ENCODE measurements around the gene WDR45B.
A peak's percentile ranks its signal among the peaks of the same experiment; 100 is the strongest.
"Not testable (repeated sequence)": the region's sequence is repeated elsewhere in the genome, so short reads cannot be mapped to it uniquely, and the experiment has no call there.

WDR45B gene

GRCh38 chr17:82587234-82588086, 60.8 kb downstream of the WDR45B start:
- Histone ChIP-seq H4K8ac (ENCODE audit: low read length) (no peak overlapping the region), H3K23ac (ENCODE audit: low read length in 2 of 2) (no peak overlapping the region), H2BK5ac (ENCODE audit: low read depth, low read length, poor library complexity, severe bottlenecking) (no peak overlapping the region), H2AK5ac (ENCODE audit: low read length, severe bottlenecking) (no peak overlapping the region), H3K9ac (ENCODE audit: low read length) (no peak overlapping the region), H3K4me2 (ENCODE audit: low read length, poor library complexity, severe bottlenecking) (no peak overlapping the region), H2BK12ac (ENCODE audit: low read length in 2 of 2) (no peak overlapping the region), H3K27me3 (ENCODE audit: control insufficient read depth in 1 of 2, insufficient read depth in 1 of 2, low read length in 2 of 2) (no peaks in the 10 kb centered on the region), H3K79me1 (replicated peaks; ENCODE audit: low read length, poor library complexity, severe bottlenecking) (peaks cover 13% of the 10 kb centered on the region), H3K4me1 (ENCODE audit: control insufficient read depth, insufficient read depth, low read depth, low read length) (peaks cover 5% of the 10 kb centered on the region), H3K14ac (ENCODE audit: low read length in 2 of 2) (no peak overlapping the region), H2BK120ac (ENCODE audit: low read depth, low read length) (no peak overlapping the region), H3K4me3 (ENCODE audit: insufficient read depth in 1 of 2, low read depth in 1 of 2, low read length in 2 of 2) (no peak overlapping the region), H3K18ac (ENCODE audit: low read depth in 1 of 2, low read length in 2 of 2) (no peak overlapping the region), H3K27ac (ENCODE audit: low read length, poor library complexity, severe bottlenecking) (no peak overlapping the region), H3K36me3 (ENCODE audit: control insufficient read depth in 1 of 2, insufficient read depth in 2 of 2, low read depth in 1 of 2, low read length in 2 of 2) (peaks cover 49 to 60% of the 10 kb centered on the region in 2 experiments), H3K9me3 (ENCODE audit: control insufficient read depth, low read length) (no peaks in the 10 kb centered on the region), H2AFZ (ENCODE audit: low read depth, low read length) (no peak overlapping the region), H2BK15ac (ENCODE audit: low read depth, poor library complexity, severe bottlenecking) (no peak overlapping the region), H3K4ac (ENCODE audit: low read depth in 1 of 2, low read length in 2 of 2) (no peak overlapping the region), H4K91ac (ENCODE audit: low read length) (no peak overlapping the region)
- no peak for DNase-seq
- WGBS: 92% methylated on average over 45 of the region's 47 CpGs

GRCh38 chr17:82586576-82587233, 61.5 kb downstream of the WDR45B start:
- 96% methylated on average over 18 of the region's 21 CpGs for WGBS
- H2BK15ac ChIP-seq (ENCODE audit: low read depth, poor library complexity, severe bottlenecking): no peak overlapping the region
- H4K91ac ChIP-seq (ENCODE audit: low read length): no peak overlapping the region
- no peak for DNase-seq
- no peak overlapping the region for H2AFZ ChIP-seq (ENCODE audit: low read depth, low read length)
- no peak overlapping the region for H3K27ac ChIP-seq (ENCODE audit: low read length, poor library complexity, severe bottlenecking)
- H4K8ac ChIP-seq (ENCODE audit: low read length): no peak overlapping the region
- peaks cover 20% of the 10 kb centered on the region for H3K79me1 ChIP-seq (replicated peaks; ENCODE audit: low read length, poor library complexity, severe bottlenecking)
- no peak overlapping the region for H3K23ac ChIP-seq (ENCODE audit: low read length in 2 of 2)
- no peaks in the 10 kb centered on the region for H3K9me3 ChIP-seq (ENCODE audit: control insufficient read depth, low read length)
- no peak overlapping the region for H2BK12ac ChIP-seq (ENCODE audit: low read length in 2 of 2)
- no peak overlapping the region for H3K14ac ChIP-seq (ENCODE audit: low read length in 2 of 2)
- no peak overlapping the region for H3K18ac ChIP-seq (ENCODE audit: low read depth in 1 of 2, low read length in 2 of 2)
- H2AK5ac ChIP-seq (ENCODE audit: low read length, severe bottlenecking): no peak overlapping the region
- no peak overlapping the region for H3K4ac ChIP-seq (ENCODE audit: low read depth in 1 of 2, low read length in 2 of 2)
- H3K27me3 ChIP-seq (ENCODE audit: control insufficient read depth in 1 of 2, insufficient read depth in 1 of 2, low read length in 2 of 2): no peaks in the 10 kb centered on the region
- no peak overlapping the region for H3K4me2 ChIP-seq (ENCODE audit: low read length, poor library complexity, severe bottlenecking)
- H3K4me3 ChIP-seq (ENCODE audit: insufficient read depth in 1 of 2, low read depth in 1 of 2, low read length in 2 of 2): no peak overlapping the region
- peaks cover 5% of the 10 kb centered on the region for H3K4me1 ChIP-seq (ENCODE audit: control insufficient read depth, insufficient read depth, low read depth, low read length)
- no peak overlapping the region for H3K9ac ChIP-seq (ENCODE audit: low read length)
- H3K36me3 ChIP-seq (ENCODE audit: control insufficient read depth in 1 of 2, insufficient read depth in 2 of 2, low read depth in 1 of 2, low read length in 2 of 2): peaks cover 53 to 63% of the 10 kb centered on the region in 2 experiments
- no peak overlapping the region for H2BK120ac ChIP-seq (ENCODE audit: low read depth, low read length)
- no peak overlapping the region for H2BK5ac ChIP-seq (ENCODE audit: low read depth, low read length, poor library complexity, severe bottlenecking)

- not testable (repeated sequence) for H3K18ac ChIP-seq (ENCODE audit: low read depth in 1 of 2, low read length in 2 of 2); H3K27ac ChIP-seq (ENCODE audit: low read length, poor library complexity, severe bottlenecking); H3K4me2 ChIP-seq (ENCODE audit: low read length, poor library complexity, severe bottlenecking); H4K91ac ChIP-seq (ENCODE audit: low read length); H2BK15ac ChIP-seq (ENCODE audit: low read depth, poor library complexity, severe bottlenecking); H2AFZ ChIP-seq (ENCODE audit: low read depth, low read length); H3K4ac ChIP-seq (ENCODE audit: low read depth in 1 of 2, low read length in 2 of 2); H2BK12ac ChIP-seq (ENCODE audit: low read length in 2 of 2); H3K4me3 ChIP-seq (ENCODE audit: insufficient read depth in 1 of 2, low read depth in 1 of 2, low read length in 2 of 2); H2AK5ac ChIP-seq (ENCODE audit: low read length, severe bottlenecking); H3K27me3 ChIP-seq (ENCODE audit: control insufficient read depth in 1 of 2, insufficient read depth in 1 of 2, low read length in 2 of 2); H3K23ac ChIP-seq (ENCODE audit: low read length in 2 of 2); H2BK5ac ChIP-seq (ENCODE audit: low read depth, low read length, poor library complexity, severe bottlenecking); H3K9ac ChIP-seq (ENCODE audit: low read length); H3K4me1 ChIP-seq (ENCODE audit: control insufficient read depth, insufficient read depth, low read depth, low read length); H2BK120ac ChIP-seq (ENCODE audit: low read depth, low read length); H3K9me3 ChIP-seq (ENCODE audit: control insufficient read depth, low read length); H3K14ac ChIP-seq (ENCODE audit: low read length in 2 of 2); DNase-seq
- Histone ChIP-seq H3K79me1 (replicated peaks; ENCODE audit: low read length, poor library complexity, severe bottlenecking) (peaks cover 20% of the 10 kb centered on the region), H3K36me3 (ENCODE audit: control insufficient read depth in 1 of 2, insufficient read depth in 2 of 2, low read depth in 1 of 2, low read length in 2 of 2) (peaks cover 53 to 56% of the 10 kb centered on the region in 2 experiments), H4K8ac (ENCODE audit: low read length) (peak overlapping the region; percentile 1)
- 95% methylated on average over 21 of the region's 23 CpGs for WGBS
Observed at GRCh38 chr17:82585935-82586575, 62.2 kb downstream of the WDR45B start.

GRCh38 chr17:82583720-82584234, 64.5 kb downstream of the WDR45B start:
- Histone ChIP-seq H3K4me2 (ENCODE audit: low read length, poor library complexity, severe bottlenecking) (no peak overlapping the region), H3K9me3 (ENCODE audit: control insufficient read depth, low read length) (no peaks in the 10 kb centered on the region)
- 97% methylated on average over 28 of the region's 28 CpGs for WGBS

More at GRCh38 chr17:82583720-82584234, 64.5 kb downstream of the WDR45B start:
- no peak overlapping the region for H3K23ac ChIP-seq (ENCODE audit: low read length in 2 of 2)
- H2BK15ac ChIP-seq (ENCODE audit: low read depth, poor library complexity, severe bottlenecking): no peak overlapping the region
- H4K91ac ChIP-seq (ENCODE audit: low read length): no peak overlapping the region
- H3K18ac ChIP-seq (ENCODE audit: low read depth in 1 of 2, low read length in 2 of 2): no peak overlapping the region
- peaks cover 23% of the 10 kb centered on the region for H3K79me1 ChIP-seq (replicated peaks; ENCODE audit: low read length, poor library complexity, severe bottlenecking)
- no peak overlapping the region for H2AFZ ChIP-seq (ENCODE audit: low read depth, low read length)
- H3K36me3 ChIP-seq (ENCODE audit: control insufficient read depth in 1 of 2, insufficient read depth in 2 of 2, low read depth in 1 of 2, low read length in 2 of 2): peaks cover 54 to 56% of the 10 kb centered on the region in 2 experiments
- no peak overlapping the region for H2BK120ac ChIP-seq (ENCODE audit: low read depth, low read length)
- H3K27me3 ChIP-seq (ENCODE audit: control insufficient read depth in 1 of 2, insufficient read depth in 1 of 2, low read length in 2 of 2): no peaks in the 10 kb centered on the region
- H3K27ac ChIP-seq (ENCODE audit: low read length, poor library complexity, severe bottlenecking): no peak overlapping the region
- no peak overlapping the region for H3K4ac ChIP-seq (ENCODE audit: low read depth in 1 of 2, low read length in 2 of 2)
- peaks cover 1% of the 10 kb centered on the region for H3K4me1 ChIP-seq (ENCODE audit: control insufficient read depth, insufficient read depth, low read depth, low read length)
- H2BK5ac ChIP-seq (ENCODE audit: low read depth, low read length, poor library complexity, severe bottlenecking): no peak overlapping the region
- no peak overlapping the region for H2AK5ac ChIP-seq (ENCODE audit: low read length, severe bottlenecking)
- no peak overlapping the region for H4K8ac ChIP-seq (ENCODE audit: low read length)
- H3K14ac ChIP-seq (ENCODE audit: low read length in 2 of 2): no peak overlapping the region
- H3K4me3 ChIP-seq (ENCODE audit: insufficient read depth in 1 of 2, low read depth in 1 of 2, low read length in 2 of 2): no peak overlapping the region
- DNase-seq: no peak
- no peak overlapping the region for H3K9ac ChIP-seq (ENCODE audit: low read length)
- no peak overlapping the region for H2BK12ac ChIP-seq (ENCODE audit: low read length in 2 of 2)

All from mesenchymal stem cell (in vitro differentiated cells and primary cell).